ENCODE measurements around the gene SERF2. TPM values are rescaled to one million over a fixed set of nuclear protein-coding genes. Genes with fewer than 3 reads are reported as not detected.

The SERF2 gene
- total and polyA plus RNA-seq, 2 of the 13 experiments (the other 11 are each of a cell fraction or from before 2014, with no cell fraction given): 811 to 1,257 TPM

GRCh38 chr15:43791993-43792760 lies at the start of gene SERF2 (continued):
- 0 out of 2 replicates have a peak, but pooled peaks have one; percentile 15 for TF ChIP-seq MED13 (CRISPR knock-in tag; IDR thresholded peaks at IDR 0.05)
- peak; percentile 33; the same call in 1 of the 2 replicates for TF ChIP-seq AFF4 (CRISPR knock-in tag; IDR thresholded peaks at IDR 0.05)
- TF ChIP-seq ISL2 (CRISPR knock-in tag; IDR thresholded peaks at IDR 0.05): peak; percentile 31
- no peak for TF ChIP-seq ATM (IDR thresholded peaks at IDR 0.05; ENCODE audit: borderline replicate concordance)
- TF ChIP-seq SMYD3 (CRISPR knock-in tag; IDR thresholded peaks at IDR 0.05): 0 out of 2 replicates have a peak, but pooled peaks have one; percentile 46
- TF ChIP-seq THAP7 (CRISPR knock-in tag; IDR thresholded peaks at IDR 0.05): no peak
- TF ChIP-seq ZNF780A (CRISPR knock-in tag; IDR thresholded peaks at IDR 0.05): no peak
- peak; percentile 59; the same call in 1 of the 2 replicates for TF ChIP-seq KLF12 (CRISPR knock-in tag; IDR thresholded peaks at IDR 0.05; ENCODE audit: borderline replicate concordance)
- peak; percentile 65; the same call in 1 of the 2 replicates for TF ChIP-seq ZNF451 (CRISPR knock-in tag; IDR thresholded peaks at IDR 0.05)
- TF ChIP-seq ZNF547 (CRISPR knock-in tag; IDR thresholded peaks at IDR 0.05): 0 out of 2 replicates have a peak, but pooled peaks have one; percentile 31
- TF ChIP-seq ZNF501 (CRISPR knock-in tag; IDR thresholded peaks at IDR 0.05): peak; percentile 79
- no peak for TF ChIP-seq ZNF513 (CRISPR knock-in tag; conservative IDR thresholded peaks at IDR 0.05)
- no peak for TF ChIP-seq AKNA (CRISPR knock-in tag; IDR thresholded peaks at IDR 0.05; ENCODE audit: borderline replicate concordance)
- TF ChIP-seq ZNF788 (CRISPR knock-in tag; IDR thresholded peaks at IDR 0.05; ENCODE audit: borderline replicate concordance): peak; percentile 39; the same call in 1 of the 2 replicates
- TF ChIP-seq GTF2F1 (IDR thresholded peaks at IDR 0.05; ENCODE audit: low read length): 0 out of 2 replicates have a peak, but pooled peaks have one; percentile 25
- 0 out of 2 replicates have a peak, but pooled peaks have one; percentile 69 for TF ChIP-seq FOXO4 (CRISPR knock-in tag; conservative IDR thresholded peaks at IDR 0.05)

Data from HepG2 (cell line).